SK-N-SH treated with all-trans-retinoic acid at 6 μM for 48 hours (cell line): ENCODE results near the gene REN.

Experiments used
- GLIS3 ChIP-seq: fragments of 250-450 bp; sonication (Bioruptor Pico); IDR thresholded peaks from 2 replicates; pipeline ENCODE4 v1.5.0; 2020; ENCODE audit warnings: mild to moderate bottlenecking, moderate library complexity
- OSR1 ChIP-seq: fragments of 250-450 bp; sonication (Bioruptor Pico); IDR thresholded peaks from 2 replicates; pipeline ENCODE4 v1.8.0; 2022; ENCODE audit warnings: moderate library complexity, mild to moderate bottlenecking, inconsistent platforms
- SNAI2 ChIP-seq: fragments of 250-450 bp; sonication (Bioruptor Pico); IDR thresholded peaks from 2 replicates; pipeline ENCODE4 v1.5.0; 2020; ENCODE audit warnings: mild to moderate bottlenecking, moderate library complexity
- ZFP3 ChIP-seq: fragments of 250-450 bp; sonication (Bioruptor Pico); IDR thresholded peaks from 2 replicates; pipeline ENCODE4 v1.5.0; 2020; ENCODE audit warnings: mild to moderate bottlenecking, moderate library complexity
- ZNF565 ChIP-seq: fragments of 450-650 bp; formaldehyde crosslinking; conservative IDR thresholded peaks from 2 replicates; pipeline ENCODE4 v1.5.0; 2020; ENCODE audit warnings: low read depth, mild to moderate bottlenecking, moderate library complexity

DNA sequence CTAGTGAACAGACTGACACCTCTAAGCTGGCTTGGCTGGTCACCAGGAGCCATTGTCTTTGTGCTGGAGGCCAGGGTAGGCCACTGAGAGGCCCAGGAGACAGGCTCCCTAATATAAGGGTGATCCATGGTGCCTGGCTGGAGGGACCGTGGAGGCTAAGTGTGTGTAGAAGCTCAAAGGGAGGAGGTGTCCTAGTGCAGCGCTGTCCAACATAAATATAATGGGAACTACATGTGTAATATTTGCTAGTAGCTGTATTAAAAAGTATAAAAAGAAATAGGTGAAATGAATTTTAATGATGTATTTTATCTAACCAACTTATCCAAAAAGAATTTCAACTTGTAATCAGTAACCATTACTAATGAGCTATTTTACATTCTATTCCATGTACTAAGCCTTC, 58.2 kb downstream of the REN start:
- TF ChIP-seq SNAI2 (CRISPR knock-in tag), result no peak
- TF ChIP-seq ZNF565 (CRISPR knock-in tag), result no peak
- no peak for TF ChIP-seq OSR1 (CRISPR knock-in tag)
- TF ChIP-seq ZFP3 (CRISPR knock-in tag), result no peak
- no peak for TF ChIP-seq GLIS3 (CRISPR knock-in tag)
